Testis (tissue), 2 donors: Measurements from ENCODE around the gene RNU6-1.

Experiments
- POLR2A ChIP-seq: fragments of 450-650 bp; IDR thresholded peaks from one replicate; pipeline ENCODE4 v1.6.1; 2017; ENCODE audit warnings: antibody characterized with exemption, mild to moderate bottlenecking, moderate library complexity
- TF ChIP-seq, protein P1 (sequence below), 3 experiments: fragments of 450-650 bp in 2 of 3; fragments of 200-600 bp in 1 of 3; sonication (generic) in 1 of 3; IDR thresholded peaks; one replicate each; pipeline ENCODE4 v1.5.1; 2016 to 2019; ENCODE audit warnings: antibody characterized with exemption in 3 of 3, mild to moderate bottlenecking in 2 of 3, moderate library complexity in 1 of 3

DNA sequence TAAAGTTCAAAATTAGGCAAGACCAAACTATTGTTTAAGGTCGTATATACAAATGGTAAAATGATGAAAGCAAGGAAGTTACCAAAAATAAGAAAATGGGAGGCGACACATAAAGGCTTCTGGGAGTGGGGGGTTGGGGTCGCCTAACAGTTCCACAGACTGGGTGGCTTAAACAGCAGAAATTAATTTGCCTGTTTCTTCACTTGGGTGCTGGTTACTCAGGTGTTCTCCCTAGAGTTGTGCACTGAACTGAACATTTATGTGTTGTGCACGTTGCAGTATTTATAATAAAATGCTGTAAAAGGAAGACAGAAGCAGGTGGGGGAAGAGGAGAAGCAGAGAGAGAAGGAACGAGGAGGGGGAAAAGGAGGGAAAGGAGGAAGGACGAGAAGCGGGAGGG, 10.5 kb upstream of the RNU6-1 start:
- TF ChIP-seq, protein P1, sequence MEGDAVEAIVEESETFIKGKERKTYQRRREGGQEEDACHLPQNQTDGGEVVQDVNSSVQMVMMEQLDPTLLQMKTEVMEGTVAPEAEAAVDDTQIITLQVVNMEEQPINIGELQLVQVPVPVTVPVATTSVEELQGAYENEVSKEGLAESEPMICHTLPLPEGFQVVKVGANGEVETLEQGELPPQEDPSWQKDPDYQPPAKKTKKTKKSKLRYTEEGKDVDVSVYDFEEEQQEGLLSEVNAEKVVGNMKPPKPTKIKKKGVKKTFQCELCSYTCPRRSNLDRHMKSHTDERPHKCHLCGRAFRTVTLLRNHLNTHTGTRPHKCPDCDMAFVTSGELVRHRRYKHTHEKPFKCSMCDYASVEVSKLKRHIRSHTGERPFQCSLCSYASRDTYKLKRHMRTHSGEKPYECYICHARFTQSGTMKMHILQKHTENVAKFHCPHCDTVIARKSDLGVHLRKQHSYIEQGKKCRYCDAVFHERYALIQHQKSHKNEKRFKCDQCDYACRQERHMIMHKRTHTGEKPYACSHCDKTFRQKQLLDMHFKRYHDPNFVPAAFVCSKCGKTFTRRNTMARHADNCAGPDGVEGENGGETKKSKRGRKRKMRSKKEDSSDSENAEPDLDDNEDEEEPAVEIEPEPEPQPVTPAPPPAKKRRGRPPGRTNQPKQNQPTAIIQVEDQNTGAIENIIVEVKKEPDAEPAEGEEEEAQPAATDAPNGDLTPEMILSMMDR (IDR thresholded peaks at IDR 0.05): no peak
- no peak for TF ChIP-seq POLR2A
